ENCODE data around the gene CDKN3.

GRCh38 chr14:54348923-54349620 lies 47.7 kb upstream of the CDKN3 start:
- TF ChIP-seq CTCF (conservative IDR thresholded peaks at IDR 0.05; ENCODE audit: low read length) = no peak
- TF ChIP-seq EZH2phosphoT487 (IDR thresholded peaks at IDR 0.05; ENCODE audit: borderline replicate concordance, low read depth, low read length) = no peak

Data from OCI-LY7 (cell line).